Measurements from ENCODE around the gene APLP2. TPM values are rescaled to one million over a fixed set of nuclear protein-coding genes. Genes with fewer than 3 reads are reported as not detected.

Gene APLP2
- total and polyA plus RNA-seq, 2 of the 13 experiments (the other 11 are each of a cell fraction or from before 2014, with no cell fraction given) = 315 to 594 TPM

- TF ChIP-seq ZNF276 (CRISPR knock-in tag; IDR thresholded peaks at IDR 0.05; ENCODE audit: low read depth) (peak; percentile 43; the same call in 1 of the 2 replicates), ARNTL (CRISPR knock-in tag; IDR thresholded peaks at IDR 0.05) (peak; percentile 84; the same call in 1 of the 2 replicates), TOPORS (CRISPR knock-in tag; IDR thresholded peaks at IDR 0.05) (0 out of 2 replicates have a peak, but pooled peaks have one; percentile 23), GABPA (IDR thresholded peaks at IDR 0.05; ENCODE audit: low read depth, low read length) (no peak), GABPA (CRISPR knock-in tag; IDR thresholded peaks at IDR 0.05; ENCODE audit: low read depth) (peak; percentile 27; the same call in 1 of the 2 replicates), ZNF230 (CRISPR knock-in tag; IDR thresholded peaks at IDR 0.05) (no peak), ZFP1 (CRISPR knock-in tag; IDR thresholded peaks at IDR 0.05) (peak; percentile 79; the same call in 1 of the 2 replicates), ZNF12 (CRISPR knock-in tag; IDR thresholded peaks at IDR 0.05) (peak; percentile 58), RELA (CRISPR knock-in tag; IDR thresholded peaks at IDR 0.05) (0 out of 2 replicates have a peak, but pooled peaks have one; percentile 37), ZNF879 (CRISPR knock-in tag; IDR thresholded peaks at IDR 0.05) (no peak), ZNF782 (CRISPR knock-in tag; IDR thresholded peaks at IDR 0.05; ENCODE audit: borderline replicate concordance) (0 out of 2 replicates have a peak, but pooled peaks have one; percentile 41), ZNF556 (CRISPR knock-in tag; IDR thresholded peaks at IDR 0.05; ENCODE audit: borderline replicate concordance) (peak; percentile 55; the same call in 1 of the 2 replicates), ZNF724P (CRISPR knock-in tag; IDR thresholded peaks at IDR 0.05; ENCODE audit: borderline replicate concordance) (no peak), ESRRA (CRISPR knock-in tag; IDR thresholded peaks at IDR 0.05; ENCODE audit: low read depth) (peak; percentile 79; the same call in 1 of the 2 replicates), KDM5B (CRISPR knock-in tag; IDR thresholded peaks at IDR 0.05; ENCODE audit: borderline replicate concordance) (no peak), ZNF691 (CRISPR knock-in tag; IDR thresholded peaks at IDR 0.05; ENCODE audit: borderline replicate concordance, low read depth) (peak; percentile 60; the same call in 1 of the 2 replicates), POGZ (CRISPR knock-in tag; IDR thresholded peaks at IDR 0.05) (peak; percentile 89), ETS1 (CRISPR knock-in tag; IDR thresholded peaks at IDR 0.05) (no peak), JDP2 (CRISPR knock-in tag; IDR thresholded peaks at IDR 0.05; ENCODE audit: borderline replicate concordance) (no peak), KDM1A (CRISPR knock-in tag; IDR thresholded peaks at IDR 0.05) (no peak), ZFP41 (CRISPR knock-in tag; IDR thresholded peaks at IDR 0.05; ENCODE audit: borderline replicate concordance) (0 out of 2 replicates have a peak, but pooled peaks have one; percentile 30), FUBP1 (CRISPR knock-in tag; IDR thresholded peaks at IDR 0.05; ENCODE audit: borderline replicate concordance) (no peak), ZNF549 (CRISPR knock-in tag; IDR thresholded peaks at IDR 0.05) (0 out of 2 replicates have a peak, but pooled peaks have one; percentile 54), SRF (IDR thresholded peaks at IDR 0.05; ENCODE audit: low read depth, low read length) (peak; percentile 55; the same call in 1 of the 2 replicates)
Measured at GRCh38 chr11:130181295-130182272, 111.9 kb downstream of the APLP2 start (continued).

Measured in HepG2 (cell line).